Measurements from ENCODE around the gene FAM118A.
"Not testable (repeated sequence)": the region's sequence is repeated elsewhere in the genome, so short reads cannot be mapped to it uniquely, and the experiment has no call there.

- TF ChIP-seq, protein P1, sequence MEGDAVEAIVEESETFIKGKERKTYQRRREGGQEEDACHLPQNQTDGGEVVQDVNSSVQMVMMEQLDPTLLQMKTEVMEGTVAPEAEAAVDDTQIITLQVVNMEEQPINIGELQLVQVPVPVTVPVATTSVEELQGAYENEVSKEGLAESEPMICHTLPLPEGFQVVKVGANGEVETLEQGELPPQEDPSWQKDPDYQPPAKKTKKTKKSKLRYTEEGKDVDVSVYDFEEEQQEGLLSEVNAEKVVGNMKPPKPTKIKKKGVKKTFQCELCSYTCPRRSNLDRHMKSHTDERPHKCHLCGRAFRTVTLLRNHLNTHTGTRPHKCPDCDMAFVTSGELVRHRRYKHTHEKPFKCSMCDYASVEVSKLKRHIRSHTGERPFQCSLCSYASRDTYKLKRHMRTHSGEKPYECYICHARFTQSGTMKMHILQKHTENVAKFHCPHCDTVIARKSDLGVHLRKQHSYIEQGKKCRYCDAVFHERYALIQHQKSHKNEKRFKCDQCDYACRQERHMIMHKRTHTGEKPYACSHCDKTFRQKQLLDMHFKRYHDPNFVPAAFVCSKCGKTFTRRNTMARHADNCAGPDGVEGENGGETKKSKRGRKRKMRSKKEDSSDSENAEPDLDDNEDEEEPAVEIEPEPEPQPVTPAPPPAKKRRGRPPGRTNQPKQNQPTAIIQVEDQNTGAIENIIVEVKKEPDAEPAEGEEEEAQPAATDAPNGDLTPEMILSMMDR (conservative IDR thresholded peaks at IDR 0.05; ENCODE audit: low read depth in 2 of 2): not testable (repeated sequence)
- not testable (repeated sequence) for TF ChIP-seq POLR2AphosphoS5 (IDR thresholded peaks at IDR 0.05; ENCODE audit: low read depth); ZNF331 (CRISPR knock-in tag; IDR thresholded peaks at IDR 0.05; ENCODE audit: low read depth); CREB1 (CRISPR knock-in tag; IDR thresholded peaks at IDR 0.05; ENCODE audit: low read depth)
- TF ChIP-seq, protein P2, sequence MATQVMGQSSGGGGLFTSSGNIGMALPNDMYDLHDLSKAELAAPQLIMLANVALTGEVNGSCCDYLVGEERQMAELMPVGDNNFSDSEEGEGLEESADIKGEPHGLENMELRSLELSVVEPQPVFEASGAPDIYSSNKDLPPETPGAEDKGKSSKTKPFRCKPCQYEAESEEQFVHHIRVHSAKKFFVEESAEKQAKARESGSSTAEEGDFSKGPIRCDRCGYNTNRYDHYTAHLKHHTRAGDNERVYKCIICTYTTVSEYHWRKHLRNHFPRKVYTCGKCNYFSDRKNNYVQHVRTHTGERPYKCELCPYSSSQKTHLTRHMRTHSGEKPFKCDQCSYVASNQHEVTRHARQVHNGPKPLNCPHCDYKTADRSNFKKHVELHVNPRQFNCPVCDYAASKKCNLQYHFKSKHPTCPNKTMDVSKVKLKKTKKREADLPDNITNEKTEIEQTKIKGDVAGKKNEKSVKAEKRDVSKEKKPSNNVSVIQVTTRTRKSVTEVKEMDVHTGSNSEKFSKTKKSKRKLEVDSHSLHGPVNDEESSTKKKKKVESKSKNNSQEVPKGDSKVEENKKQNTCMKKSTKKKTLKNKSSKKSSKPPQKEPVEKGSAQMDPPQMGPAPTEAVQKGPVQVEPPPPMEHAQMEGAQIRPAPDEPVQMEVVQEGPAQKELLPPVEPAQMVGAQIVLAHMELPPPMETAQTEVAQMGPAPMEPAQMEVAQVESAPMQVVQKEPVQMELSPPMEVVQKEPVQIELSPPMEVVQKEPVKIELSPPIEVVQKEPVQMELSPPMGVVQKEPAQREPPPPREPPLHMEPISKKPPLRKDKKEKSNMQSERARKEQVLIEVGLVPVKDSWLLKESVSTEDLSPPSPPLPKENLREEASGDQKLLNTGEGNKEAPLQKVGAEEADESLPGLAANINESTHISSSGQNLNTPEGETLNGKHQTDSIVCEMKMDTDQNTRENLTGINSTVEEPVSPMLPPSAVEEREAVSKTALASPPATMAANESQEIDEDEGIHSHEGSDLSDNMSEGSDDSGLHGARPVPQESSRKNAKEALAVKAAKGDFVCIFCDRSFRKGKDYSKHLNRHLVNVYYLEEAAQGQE (IDR thresholded peaks at IDR 0.05; ENCODE audit: unreplicated experiment): not testable (repeated sequence)
Measured at GRCh38 chr22:45352757-45353156, 43.0 kb downstream of the FAM118A start.
